HG02759 (cell line): ENCODE data around the gene CDC42BPB.

ENCODE experiments used
- ATAC-seq: cut with Tn5 transposase; IDR thresholded peaks from one replicate; pipeline ENCODE4 v1.9.1; 2021; ENCODE audit warnings: mild to moderate bottlenecking, moderate library complexity; ENCODE audit not compliant: unreplicated experiment

The CDC42BPB gene

GRCh38 chr14:103020271-103021170 lies 36.8 kb downstream of the CDC42BPB start:
- ATAC-seq: no peak

- ATAC-seq: no peak
Observed at GRCh38 chr14:103019826-103020225, 37.5 kb downstream of the CDC42BPB start.

- ATAC-seq: no peak
Observed at GRCh38 chr14:103019236-103019635, 38.1 kb downstream of the CDC42BPB start.

- ATAC-seq: no peak
Observed at GRCh38 chr14:103016594-103016993, 40.8 kb downstream of the CDC42BPB start.

- ATAC-seq: no peak
Observed at GRCh38 chr14:103016071-103016470, 41.3 kb downstream of the CDC42BPB start.

- ATAC-seq: no peak
Observed at GRCh38 chr14:103015426-103015825, 41.9 kb downstream of the CDC42BPB start.

GRCh38 chr14:103014466-103015228 lies 42.7 kb downstream of the CDC42BPB start:
- ATAC-seq: no peak

GRCh38 chr14:103013028-103013427 lies 44.3 kb downstream of the CDC42BPB start:
- ATAC-seq: no peak

GRCh38 chr14:103009559-103009958 lies 47.8 kb downstream of the CDC42BPB start:
- no peak for ATAC-seq

- ATAC-seq: no peak
Observed at GRCh38 chr14:103008768-103009357, 48.5 kb downstream of the CDC42BPB start.

GRCh38 chr14:103008126-103008525 lies 49.2 kb downstream of the CDC42BPB start:
- no peak for ATAC-seq

- ATAC-seq: no peak
Observed at GRCh38 chr14:103007555-103007954, 49.8 kb downstream of the CDC42BPB start.

- ATAC-seq: no peak
Observed at GRCh38 chr14:103006991-103007520, 50.3 kb downstream of the CDC42BPB start.

GRCh38 chr14:103006106-103006505 lies 51.2 kb downstream of the CDC42BPB start:
- no peak for ATAC-seq

GRCh38 chr14:103003850-103004249 lies 53.5 kb downstream of the CDC42BPB start:
- ATAC-seq: no peak

- ATAC-seq: no peak
Observed at GRCh38 chr14:103003351-103003615, 54.1 kb downstream of the CDC42BPB start.

GRCh38 chr14:103002578-103003350 lies 54.6 kb downstream of the CDC42BPB start:
- ATAC-seq: no peak

GRCh38 chr14:103001651-103002396 lies 55.5 kb downstream of the CDC42BPB start:
- no peak for ATAC-seq

GRCh38 chr14:103001226-103001625 lies 56.1 kb downstream of the CDC42BPB start:
- no peak for ATAC-seq

- ATAC-seq: no peak
Observed at GRCh38 chr14:103000291-103000921, 56.9 kb downstream of the CDC42BPB start.
